GM18867 (cell line): Measurements from ENCODE around the gene XXYLT1.
A peak's percentile ranks its signal among the peaks of the same experiment; 100 is the strongest.

Experiments
- ATAC-seq: cut with Tn5 transposase; IDR thresholded peaks from one replicate; pipeline ENCODE4 v1.9.1; 2021; ENCODE audit warnings: mild to moderate bottlenecking, moderate library complexity; ENCODE audit not compliant: unreplicated experiment

Gene XXYLT1

DNA sequence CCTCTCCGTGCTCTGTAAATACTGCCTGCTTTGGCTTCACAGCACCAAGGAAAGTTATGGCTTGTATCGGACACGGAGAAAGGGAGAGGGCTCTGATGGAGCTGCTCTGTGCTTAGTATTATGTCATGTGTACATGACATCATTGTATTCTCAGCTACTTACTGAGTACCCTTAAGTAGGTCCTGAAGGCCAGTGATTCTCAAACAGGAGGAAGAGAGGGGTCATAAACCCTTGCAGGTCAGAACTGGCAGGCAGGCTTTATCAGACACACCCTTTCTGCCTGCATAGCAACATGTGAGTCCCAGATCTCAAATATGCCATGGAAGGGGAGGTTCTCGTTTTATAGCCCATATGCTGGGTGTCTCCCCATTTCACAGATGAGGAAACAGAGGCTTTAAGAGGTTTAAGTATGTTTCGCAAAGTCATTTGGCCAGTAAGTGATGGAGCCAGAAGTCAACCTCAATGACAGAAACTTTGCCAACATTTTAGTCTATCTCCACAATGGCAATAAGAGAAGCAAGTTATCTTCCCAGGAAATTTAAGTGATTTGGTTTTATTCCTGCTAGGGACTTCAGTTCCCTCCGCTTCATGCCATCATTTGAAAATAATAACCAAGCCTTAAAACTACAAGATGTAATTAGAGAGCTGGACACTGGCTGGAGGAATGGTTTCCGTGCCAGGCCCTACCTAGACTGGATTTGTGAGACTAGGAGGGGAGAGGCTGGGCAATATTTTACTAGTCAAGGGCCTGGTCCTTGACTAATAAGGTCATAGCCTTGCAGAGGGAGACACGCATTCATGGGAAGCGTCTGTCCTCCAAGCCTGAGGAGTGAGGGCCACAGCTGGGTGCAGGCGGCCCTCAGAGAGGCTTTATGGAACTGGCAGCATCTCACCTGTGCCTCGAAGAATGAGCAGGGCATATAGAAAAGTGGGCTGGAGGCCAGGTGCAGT, 133.0 kb downstream of the XXYLT1 start:
- ATAC-seq = no peak

GRCh38 chr3:195135917-195136316, 135.0 kb downstream of the XXYLT1 start:
- ATAC-seq = no peak

DNA sequence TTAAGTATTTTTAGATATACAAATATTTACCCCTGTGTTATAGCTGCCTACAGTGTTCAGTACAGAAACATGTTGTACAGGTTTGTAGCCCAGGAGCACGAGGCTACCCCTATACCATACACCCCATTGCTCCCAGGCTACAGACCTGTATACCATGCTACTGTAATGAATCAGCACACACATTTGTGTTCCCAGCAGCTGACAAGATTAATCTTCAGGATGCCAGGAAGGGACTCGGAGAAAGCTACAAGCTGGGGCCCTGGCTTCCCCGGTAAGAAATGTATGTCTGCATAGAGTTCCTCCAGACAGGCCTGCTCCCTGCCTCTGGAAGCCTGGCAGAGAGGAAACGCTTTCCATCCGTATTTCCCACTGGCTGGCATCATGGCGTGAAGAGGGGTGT, 136.5 kb downstream of the XXYLT1 start:
- ATAC-seq = no peak

DNA sequence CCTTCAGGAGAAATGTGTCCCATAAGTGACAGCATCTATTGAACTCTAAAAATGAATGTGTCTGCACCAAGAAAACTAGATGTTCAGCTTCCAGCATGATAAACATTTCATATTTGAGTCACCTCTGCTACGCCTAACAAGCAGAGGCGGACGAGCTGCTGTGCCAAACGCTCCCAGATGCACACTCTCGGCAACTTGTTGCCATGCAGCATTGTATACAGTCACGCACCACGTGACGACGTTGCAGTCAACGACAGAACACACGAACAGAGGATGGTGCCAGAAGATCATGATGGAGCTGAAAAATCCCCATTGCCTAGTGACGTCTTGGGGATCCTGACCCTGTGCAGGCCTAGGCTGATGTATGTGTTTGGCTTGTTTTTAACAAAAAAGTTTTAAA, 137.5 kb downstream of the XXYLT1 start:
- ATAC-seq = peak; percentile 63

GRCh38 chr3:195133013-195133412, 137.9 kb downstream of the XXYLT1 start:
- no peak for ATAC-seq

DNA sequence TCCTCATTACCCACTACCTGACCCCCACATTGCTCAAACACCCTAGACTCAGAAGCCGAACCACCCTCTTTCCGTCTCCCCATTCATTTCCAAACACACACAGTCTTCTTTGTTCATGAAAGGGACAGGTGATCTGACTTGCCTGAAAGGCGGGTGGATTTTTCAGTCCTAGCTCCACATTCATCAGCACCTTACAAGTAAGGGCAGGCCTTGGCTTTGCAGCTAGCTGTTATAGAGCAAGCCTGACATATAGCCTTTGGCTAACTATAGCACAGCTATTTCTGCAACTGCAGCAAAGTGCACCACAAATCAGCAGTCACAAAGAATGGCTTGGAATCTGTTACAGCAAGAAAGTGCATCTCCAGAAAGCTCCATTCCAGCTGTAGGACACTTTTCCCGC, 139.8 kb downstream of the XXYLT1 start:
- ATAC-seq = no peak

- ATAC-seq = peak; percentile 85
Observed at GRCh38 chr3:195129644-195130492, 141.1 kb downstream of the XXYLT1 start.

DNA sequence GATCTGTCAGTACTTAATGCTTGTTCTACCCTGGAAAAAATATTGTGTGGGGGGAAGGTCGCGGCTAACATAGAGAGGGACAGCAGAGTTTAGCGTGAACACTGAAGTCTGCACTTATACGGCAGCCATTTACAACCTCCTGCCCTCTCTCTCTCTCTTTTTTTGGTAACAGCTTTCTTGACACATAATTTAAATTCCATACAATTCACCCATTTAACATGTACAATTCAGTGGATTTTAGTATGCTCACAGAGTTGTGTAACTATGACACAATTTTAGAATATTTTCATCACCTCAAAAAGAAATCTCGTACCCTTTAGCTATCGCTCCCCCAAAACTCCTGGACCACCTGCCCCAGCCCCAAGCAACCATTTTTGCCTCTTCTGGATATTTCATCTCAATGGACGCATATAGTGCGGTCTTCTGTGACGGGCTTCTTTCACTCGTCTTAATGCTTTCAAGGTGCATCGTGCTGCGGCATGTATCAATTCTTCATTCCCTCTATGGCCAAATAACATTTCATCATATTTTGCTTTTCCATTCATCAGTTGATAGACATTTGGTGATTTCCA, 141.8 kb downstream of the XXYLT1 start:
- no peak for ATAC-seq

GRCh38 chr3:195128255-195129071, 142.5 kb downstream of the XXYLT1 start:
- ATAC-seq = no peak

DNA sequence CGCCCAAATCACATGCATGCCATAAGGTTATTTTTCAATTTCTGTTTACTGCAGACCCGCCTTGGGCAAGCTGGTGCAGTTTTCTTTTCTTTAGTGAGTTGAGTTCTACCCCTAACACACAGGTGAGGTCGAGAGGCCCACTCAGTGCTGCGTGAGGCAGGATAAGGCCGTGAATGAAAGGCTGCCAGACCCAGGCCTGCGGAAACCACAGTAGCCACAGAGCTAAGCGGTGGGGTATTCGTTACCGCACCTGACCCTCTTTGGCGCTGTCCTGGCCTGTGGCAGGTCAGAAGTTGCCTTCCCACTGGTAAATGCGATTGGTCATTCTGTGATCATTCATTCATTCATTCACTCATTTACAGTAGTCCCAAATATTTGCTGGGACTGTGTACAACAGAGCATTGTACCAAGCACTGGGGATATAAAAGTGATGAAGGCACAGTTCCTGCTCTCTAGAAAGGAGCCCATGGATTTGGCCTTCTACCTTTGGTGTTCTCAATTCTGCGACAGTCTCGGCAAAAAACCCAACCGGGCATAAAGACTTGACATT, 144.8 kb downstream of the XXYLT1 start:
- no peak for ATAC-seq

GRCh38 chr3:195125646-195126045, 145.3 kb downstream of the XXYLT1 start:
- no peak for ATAC-seq

DNA sequence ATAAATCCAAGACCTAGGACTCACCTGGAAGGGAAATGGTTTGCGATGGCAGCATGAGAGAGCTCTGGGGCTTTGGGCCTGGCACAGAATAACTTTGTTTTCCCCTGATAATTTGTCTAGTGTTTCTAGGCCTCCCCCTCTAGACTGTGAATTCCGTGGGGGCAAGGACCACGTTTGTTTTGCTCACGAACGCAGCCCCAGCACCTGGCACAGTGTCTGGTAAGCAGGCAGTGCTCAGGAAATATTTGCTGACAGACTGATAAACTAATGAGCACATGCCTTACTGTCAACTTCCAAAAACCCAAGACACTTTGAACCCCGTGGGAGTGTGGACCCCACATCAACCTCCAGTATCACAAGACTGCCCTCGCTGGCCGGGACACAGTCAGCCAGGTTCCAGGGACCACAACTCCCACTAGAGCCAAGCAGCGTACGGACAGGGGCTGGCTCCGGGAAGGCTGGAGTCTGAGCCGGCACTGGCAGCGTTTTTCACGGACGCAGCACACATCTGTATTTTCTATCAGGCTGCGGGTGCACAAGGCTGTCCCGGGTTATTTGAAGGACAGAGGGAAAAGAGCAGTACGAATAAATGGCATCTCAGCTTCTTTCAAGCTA, 146.5 kb downstream of the XXYLT1 start:
- no peak for ATAC-seq

- no peak for ATAC-seq
Observed at GRCh38 chr3:195123281-195123691, 147.7 kb downstream of the XXYLT1 start.

- ATAC-seq = no peak
Observed at GRCh38 chr3:195122261-195122660, 148.7 kb downstream of the XXYLT1 start.

DNA sequence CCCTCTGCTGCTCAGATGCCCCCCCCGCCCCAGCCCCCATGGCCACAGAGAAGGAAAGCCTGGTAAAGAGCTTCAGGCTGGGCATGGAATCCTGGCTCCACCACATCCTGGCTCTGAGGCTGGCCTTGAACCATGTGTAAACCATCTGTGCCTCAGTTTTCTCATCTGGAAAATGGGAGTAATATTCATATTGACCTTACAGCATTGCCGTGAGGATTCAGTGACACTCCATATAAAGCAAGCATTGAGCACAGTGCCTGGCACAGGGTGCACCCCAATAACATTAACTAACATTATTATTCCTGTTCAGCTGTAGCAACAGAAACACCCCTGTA, 150.7 kb downstream of the XXYLT1 start:
- ATAC-seq = no peak

- no peak for ATAC-seq
Observed at GRCh38 chr3:195119461-195120266, 151.3 kb downstream of the XXYLT1 start.

DNA sequence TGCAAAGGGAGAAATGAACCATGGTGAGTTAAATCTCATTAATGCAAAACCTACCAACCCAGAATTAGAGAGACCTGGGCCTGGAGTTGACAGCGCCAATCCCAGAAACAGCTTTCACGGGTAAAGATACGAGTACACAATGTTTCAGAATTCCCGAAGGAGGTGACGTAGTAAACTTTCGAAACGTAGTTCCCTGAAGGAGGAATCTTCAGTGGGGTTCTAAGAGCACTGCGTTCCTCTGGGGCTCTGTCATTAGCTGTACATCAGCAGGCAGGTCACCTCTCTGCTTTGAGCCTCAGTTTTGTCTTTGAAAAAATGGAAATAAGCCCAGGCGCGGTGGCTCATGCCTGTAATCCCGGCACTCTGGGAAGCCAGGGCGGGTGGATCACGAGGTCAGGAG, 152.3 kb downstream of the XXYLT1 start:
- ATAC-seq = no peak

DNA sequence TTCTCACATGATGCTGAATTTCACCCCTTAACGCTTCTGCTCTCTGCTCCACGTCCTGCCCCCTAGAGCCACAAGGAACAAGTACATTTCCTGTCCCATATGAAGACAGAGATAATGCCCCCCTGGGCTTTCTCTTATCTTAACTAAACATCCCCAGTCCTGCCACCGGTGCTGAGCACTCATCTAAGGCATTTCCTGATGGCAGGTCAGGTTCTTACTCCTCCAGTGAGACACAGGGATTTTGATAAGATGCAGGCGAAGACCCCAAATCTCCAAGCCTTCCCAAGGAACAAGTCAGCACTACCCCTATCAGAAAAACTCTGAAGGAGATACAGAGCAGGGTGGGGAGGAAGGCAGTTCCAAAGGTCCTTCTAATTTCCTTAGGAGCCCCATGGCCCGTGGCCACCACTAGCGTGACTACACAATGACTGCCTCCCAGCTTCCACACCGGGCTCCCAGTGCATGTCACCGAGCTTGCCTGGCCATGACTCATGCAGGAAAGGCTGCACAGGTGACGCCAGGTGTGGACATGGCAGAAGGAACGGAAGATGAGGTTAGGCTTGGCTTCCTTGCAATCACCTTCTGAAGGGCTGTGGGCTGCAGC, 152.9 kb downstream of the XXYLT1 start:
- no peak for ATAC-seq
